Neural cell (in vitro differentiated cells): ENCODE data around the gene LHX5. TPM values are rescaled to one million over a fixed set of nuclear protein-coding genes. Genes with fewer than 3 reads are reported as not detected.

Experiments used
- H2AFZ ChIP-seq: fragments of 200-600, 300-800 bp; sonication (generic), shearing (Covaris generic); 2 replicates; pipeline ENCODE4 v1.6.0; 2014; ENCODE audit warnings: low read depth, mild to moderate bottlenecking, antibody characterized with exemption, low read length, moderate library complexity
- H3F3A ChIP-seq: fragments of 200-600 bp; shearing (Covaris generic); 2 replicates; pipeline ENCODE4 v1.6.1; 2016; ENCODE audit warnings: mild to moderate bottlenecking, moderate library complexity, mixed read lengths, antibody characterized with exemption, low read length; ENCODE audit not compliant: insufficient read depth, poor library complexity, severe bottlenecking
- H3K27ac ChIP-seq: fragments of 200-600, 300-800 bp; sonication (generic), shearing (Covaris generic); 2 replicates; pipeline ENCODE4 v1.5.1; 2014; ENCODE audit warnings: mild to moderate bottlenecking, low read length, moderate library complexity
- H3K27me3 ChIP-seq: fragments of 300-800, 200-600 bp; sonication (generic), shearing (Covaris generic); 2 replicates; pipeline ENCODE4 v1.6.0; 2014; ENCODE audit warnings: mild to moderate bottlenecking, low read depth, low read length, moderate library complexity; ENCODE audit not compliant: insufficient read depth
- H3K36me3 ChIP-seq: fragments of 300-800, 200-600 bp; sonication (generic), shearing (Covaris generic); 2 replicates; pipeline ENCODE4 v1.5.1; 2014; ENCODE audit warnings: mild to moderate bottlenecking, antibody characterized with exemption, low read length, moderate library complexity; ENCODE audit not compliant: insufficient read depth
- H3K4me2 ChIP-seq: fragments of 300-800, 200-600 bp; sonication (generic), shearing (Covaris generic); 2 replicates; pipeline ENCODE4 v1.6.0; 2014; ENCODE audit warnings: mild to moderate bottlenecking, low read length
- H3K4me3 ChIP-seq: fragments of 300-800, 200-600 bp; sonication (generic), shearing (Covaris generic); 2 replicates; pipeline ENCODE4 v1.5.1; 2014; ENCODE audit warnings: mild to moderate bottlenecking, low read length, moderate library complexity
- H3K79me2 ChIP-seq: fragments of 200-600 bp; shearing (Covaris generic); replicated peaks from 2 replicates; pipeline ENCODE4 v1.6.0; 2014; ENCODE audit warnings: mild to moderate bottlenecking, low read length, moderate library complexity; ENCODE audit not compliant: insufficient read depth
- H3K9ac ChIP-seq: fragments of 300-800, 200-600 bp; sonication (generic), shearing (Covaris generic); 2 replicates; pipeline ENCODE4 v1.6.1; 2016; ENCODE audit warnings: mild to moderate bottlenecking, low read length, mixed read lengths
- H3K9me2 ChIP-seq: fragments of 200-600 bp; shearing (Covaris generic); 2 replicates; pipeline ENCODE4 v1.6.1; 2016; ENCODE audit warnings: mild to moderate bottlenecking, low read length, mixed read lengths; ENCODE audit not compliant: insufficient read depth
- H3K9me3 ChIP-seq: fragments of 200-600, 300-800 bp; sonication (generic), shearing (Covaris generic); 2 replicates; pipeline ENCODE4 v1.6.1; 2016; ENCODE audit warnings: mild to moderate bottlenecking, mixed run types, low read length, moderate library complexity, mixed read lengths
- H4K20me1 ChIP-seq: fragments of 200-600 bp; shearing (Covaris generic); 2 replicates; pipeline ENCODE4 v1.6.1; 2016; ENCODE audit warnings: mild to moderate bottlenecking, mixed run types; ENCODE audit not compliant: insufficient read depth
- EP300 ChIP-seq: fragments of 450-650 bp; conservative IDR thresholded peaks from 2 replicates; pipeline ENCODE4 v1.6.1; 2014; ENCODE audit warnings: antibody characterized with exemption, mild to moderate bottlenecking, moderate library complexity; ENCODE audit not compliant: poor library complexity, severe bottlenecking
- EZH2 ChIP-seq: fragments of 200-600, 300-800 bp; shearing (Covaris generic), sonication (generic); IDR thresholded peaks from 2 replicates; pipeline ENCODE4 v1.6.1; 2014; ENCODE audit warnings: antibody characterized with exemption, low read length, borderline replicate concordance, mild to moderate bottlenecking; ENCODE audit not compliant: insufficient read depth, poor library complexity, severe bottlenecking
- MXI1 ChIP-seq: fragments of 450-650 bp; conservative IDR thresholded peaks from 2 replicates; pipeline ENCODE4 v1.6.1; 2014; ENCODE audit warnings: antibody characterized with exemption, mild to moderate bottlenecking; ENCODE audit not compliant: poor library complexity, severe bottlenecking
- POLR2AphosphoS5 ChIP-seq: IDR thresholded peaks from 2 replicates; pipeline ENCODE4 v1.6.1; 2012
- RAD21 ChIP-seq: fragments of 450-650 bp; conservative IDR thresholded peaks from 2 replicates; pipeline ENCODE4 v1.6.1; 2014; ENCODE audit warnings: antibody characterized with exemption, mild to moderate bottlenecking, moderate library complexity
- SMC3 ChIP-seq: fragments of 450-650 bp; conservative IDR thresholded peaks from 2 replicates; pipeline ENCODE4 v1.6.1; 2014; ENCODE audit warnings: antibody characterized with exemption, mild to moderate bottlenecking, moderate library complexity; ENCODE audit not compliant: poor library complexity
- TAF1 ChIP-seq: IDR thresholded peaks from 2 replicates; pipeline ENCODE4 v1.6.1; 2012; ENCODE audit warnings: low read depth
- polyA plus RNA-seq: library from polyadenylated mRNA; depleted of rRNA; stranded (reverse); fragments of >200 nt; gene quantifications from 2 replicates; pipeline ENCODE4 v1.2.3, GENCODE V29; 2014
- TF ChIP-seq, protein P1 (sequence below): fragments of 450-650 bp; IDR thresholded peaks from 2 replicates; pipeline ENCODE4 v1.5.1; 2014; ENCODE audit warnings: antibody characterized with exemption, mild to moderate bottlenecking, moderate library complexity; ENCODE audit not compliant: poor library complexity, severe bottlenecking
- TF ChIP-seq, protein P2 (sequence below): IDR thresholded peaks from 2 replicates; pipeline ENCODE4 v1.6.1; 2012; ENCODE audit warnings: borderline replicate concordance

The LHX5 gene
- polyA plus RNA-seq, 1 donor from 2014 or later, result 3.8 TPM

DNA sequence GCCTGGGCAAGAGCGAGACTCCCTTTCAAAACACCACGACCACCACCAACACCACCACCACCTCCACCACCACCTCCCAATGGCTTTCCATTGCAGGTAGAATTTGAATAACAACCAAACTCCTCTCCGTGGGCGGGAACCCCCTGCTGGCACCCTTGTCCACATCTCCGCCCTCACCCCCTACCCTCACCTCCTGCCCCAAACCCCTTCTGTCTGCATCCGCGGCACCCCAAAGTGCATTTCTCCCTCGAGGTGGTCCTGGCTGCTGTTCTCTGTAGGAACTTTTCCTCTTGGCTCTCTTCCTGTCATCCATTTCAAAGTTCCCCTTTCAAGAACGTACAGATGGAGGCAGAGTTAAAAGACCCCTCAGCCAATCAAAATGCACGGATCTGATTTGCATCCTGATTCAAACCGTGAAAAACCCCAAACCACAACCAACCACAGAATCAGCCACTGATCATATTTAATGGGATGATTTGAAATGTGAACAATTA is 45.7 kb downstream of the LHX5 start:
- H3K27me3 ChIP-seq, result no peaks in the 10 kb centered on the region
- no peak overlapping the region for H3K4me2 ChIP-seq
- no peaks in the 10 kb centered on the region for H3K36me3 ChIP-seq
- no peaks in the 10 kb centered on the region for H3K9me3 ChIP-seq
- no peaks in the 10 kb centered on the region for H3K79me2 ChIP-seq
- H3K27ac ChIP-seq, result no peak overlapping the region
- H3K9ac ChIP-seq, result no peak overlapping the region
- no peak overlapping the region for H3K4me3 ChIP-seq
- no peaks in the 10 kb centered on the region for H3F3A ChIP-seq
- H2AFZ ChIP-seq, result no peak overlapping the region
- no peak for TF ChIP-seq EZH2
- no peak for TF ChIP-seq TAF1
- TF ChIP-seq MXI1, result no peak
- no peak for TF ChIP-seq RAD21
- TF ChIP-seq, protein P1, sequence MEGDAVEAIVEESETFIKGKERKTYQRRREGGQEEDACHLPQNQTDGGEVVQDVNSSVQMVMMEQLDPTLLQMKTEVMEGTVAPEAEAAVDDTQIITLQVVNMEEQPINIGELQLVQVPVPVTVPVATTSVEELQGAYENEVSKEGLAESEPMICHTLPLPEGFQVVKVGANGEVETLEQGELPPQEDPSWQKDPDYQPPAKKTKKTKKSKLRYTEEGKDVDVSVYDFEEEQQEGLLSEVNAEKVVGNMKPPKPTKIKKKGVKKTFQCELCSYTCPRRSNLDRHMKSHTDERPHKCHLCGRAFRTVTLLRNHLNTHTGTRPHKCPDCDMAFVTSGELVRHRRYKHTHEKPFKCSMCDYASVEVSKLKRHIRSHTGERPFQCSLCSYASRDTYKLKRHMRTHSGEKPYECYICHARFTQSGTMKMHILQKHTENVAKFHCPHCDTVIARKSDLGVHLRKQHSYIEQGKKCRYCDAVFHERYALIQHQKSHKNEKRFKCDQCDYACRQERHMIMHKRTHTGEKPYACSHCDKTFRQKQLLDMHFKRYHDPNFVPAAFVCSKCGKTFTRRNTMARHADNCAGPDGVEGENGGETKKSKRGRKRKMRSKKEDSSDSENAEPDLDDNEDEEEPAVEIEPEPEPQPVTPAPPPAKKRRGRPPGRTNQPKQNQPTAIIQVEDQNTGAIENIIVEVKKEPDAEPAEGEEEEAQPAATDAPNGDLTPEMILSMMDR, result no peak
- TF ChIP-seq, protein P2, sequence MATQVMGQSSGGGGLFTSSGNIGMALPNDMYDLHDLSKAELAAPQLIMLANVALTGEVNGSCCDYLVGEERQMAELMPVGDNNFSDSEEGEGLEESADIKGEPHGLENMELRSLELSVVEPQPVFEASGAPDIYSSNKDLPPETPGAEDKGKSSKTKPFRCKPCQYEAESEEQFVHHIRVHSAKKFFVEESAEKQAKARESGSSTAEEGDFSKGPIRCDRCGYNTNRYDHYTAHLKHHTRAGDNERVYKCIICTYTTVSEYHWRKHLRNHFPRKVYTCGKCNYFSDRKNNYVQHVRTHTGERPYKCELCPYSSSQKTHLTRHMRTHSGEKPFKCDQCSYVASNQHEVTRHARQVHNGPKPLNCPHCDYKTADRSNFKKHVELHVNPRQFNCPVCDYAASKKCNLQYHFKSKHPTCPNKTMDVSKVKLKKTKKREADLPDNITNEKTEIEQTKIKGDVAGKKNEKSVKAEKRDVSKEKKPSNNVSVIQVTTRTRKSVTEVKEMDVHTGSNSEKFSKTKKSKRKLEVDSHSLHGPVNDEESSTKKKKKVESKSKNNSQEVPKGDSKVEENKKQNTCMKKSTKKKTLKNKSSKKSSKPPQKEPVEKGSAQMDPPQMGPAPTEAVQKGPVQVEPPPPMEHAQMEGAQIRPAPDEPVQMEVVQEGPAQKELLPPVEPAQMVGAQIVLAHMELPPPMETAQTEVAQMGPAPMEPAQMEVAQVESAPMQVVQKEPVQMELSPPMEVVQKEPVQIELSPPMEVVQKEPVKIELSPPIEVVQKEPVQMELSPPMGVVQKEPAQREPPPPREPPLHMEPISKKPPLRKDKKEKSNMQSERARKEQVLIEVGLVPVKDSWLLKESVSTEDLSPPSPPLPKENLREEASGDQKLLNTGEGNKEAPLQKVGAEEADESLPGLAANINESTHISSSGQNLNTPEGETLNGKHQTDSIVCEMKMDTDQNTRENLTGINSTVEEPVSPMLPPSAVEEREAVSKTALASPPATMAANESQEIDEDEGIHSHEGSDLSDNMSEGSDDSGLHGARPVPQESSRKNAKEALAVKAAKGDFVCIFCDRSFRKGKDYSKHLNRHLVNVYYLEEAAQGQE, result no peak
- no peak for TF ChIP-seq EP300
- no peak for TF ChIP-seq SMC3
- no peak for TF ChIP-seq POLR2AphosphoS5
- no peaks in the 10 kb centered on the region for H3K9me2 ChIP-seq
- H4K20me1 ChIP-seq, result no peaks in the 10 kb centered on the region

DNA sequence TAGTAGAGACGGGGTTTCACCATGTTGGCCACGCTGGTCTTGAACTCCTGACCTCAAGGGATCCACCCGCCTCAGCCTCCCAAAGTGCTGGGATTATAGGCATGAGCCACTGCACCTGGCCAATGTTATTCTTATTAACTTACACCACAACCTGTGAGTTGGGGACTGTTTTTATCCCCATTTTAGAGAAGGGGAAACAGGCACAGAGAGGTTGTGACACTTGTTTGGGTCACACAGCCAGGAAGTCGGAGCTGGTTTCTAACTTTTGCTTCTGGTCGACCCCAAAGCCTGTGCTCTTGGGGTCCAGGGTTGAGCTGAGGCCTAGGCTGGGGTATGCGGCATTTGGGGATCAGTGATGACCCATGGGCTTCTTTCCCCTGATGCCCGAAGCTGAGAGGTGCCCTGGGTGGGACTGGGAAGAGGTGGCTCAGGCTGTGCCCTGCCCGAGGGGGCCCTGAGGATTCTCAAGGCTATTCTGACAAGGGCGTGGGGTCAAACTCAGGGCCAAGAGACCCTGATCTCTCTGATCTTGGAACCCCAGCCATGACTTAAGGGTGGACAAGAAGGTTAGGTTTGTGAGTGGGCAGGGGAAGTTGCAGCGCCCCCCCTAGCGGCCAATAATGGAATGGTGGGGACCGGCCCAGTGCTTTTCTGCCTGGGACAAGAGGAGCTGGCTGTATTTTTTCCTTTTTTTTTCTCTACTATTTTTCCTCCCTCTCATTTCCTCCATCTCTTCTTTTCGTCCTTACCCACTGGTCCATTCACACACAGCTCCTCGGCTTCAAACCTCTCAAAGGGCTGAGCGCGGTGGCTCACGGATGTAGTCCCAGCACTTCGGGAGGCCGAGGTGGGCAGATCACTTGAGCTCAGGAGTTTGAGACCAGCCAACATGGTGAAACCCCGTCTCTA is 46.5 kb downstream of the LHX5 start:
- Histone ChIP-seq H3K79me2 (no peaks in the 10 kb centered on the region), H3K4me2 (no peak overlapping the region), H2AFZ (no peak overlapping the region), H3K4me3 (no peak overlapping the region), H4K20me1 (no peaks in the 10 kb centered on the region), H3K9ac (no peak overlapping the region), H3K9me3 (no peaks in the 10 kb centered on the region), H3F3A (no peaks in the 10 kb centered on the region), H3K27me3 (no peaks in the 10 kb centered on the region), H3K27ac (no peak overlapping the region), H3K36me3 (no peaks in the 10 kb centered on the region), H3K9me2 (no peaks in the 10 kb centered on the region)
- TF ChIP-seq EZH2, result no peak
- TF ChIP-seq, protein P1, result no peak
- TF ChIP-seq SMC3, result no peak
- TF ChIP-seq EP300, result no peak
